ENCODE measurements around the gene IGSF21.

IGSF21 gene

GRCh38 chr1:18304151-18304869 is 196.7 kb downstream of the IGSF21 start:
- DNase-seq: no peak

DNA sequence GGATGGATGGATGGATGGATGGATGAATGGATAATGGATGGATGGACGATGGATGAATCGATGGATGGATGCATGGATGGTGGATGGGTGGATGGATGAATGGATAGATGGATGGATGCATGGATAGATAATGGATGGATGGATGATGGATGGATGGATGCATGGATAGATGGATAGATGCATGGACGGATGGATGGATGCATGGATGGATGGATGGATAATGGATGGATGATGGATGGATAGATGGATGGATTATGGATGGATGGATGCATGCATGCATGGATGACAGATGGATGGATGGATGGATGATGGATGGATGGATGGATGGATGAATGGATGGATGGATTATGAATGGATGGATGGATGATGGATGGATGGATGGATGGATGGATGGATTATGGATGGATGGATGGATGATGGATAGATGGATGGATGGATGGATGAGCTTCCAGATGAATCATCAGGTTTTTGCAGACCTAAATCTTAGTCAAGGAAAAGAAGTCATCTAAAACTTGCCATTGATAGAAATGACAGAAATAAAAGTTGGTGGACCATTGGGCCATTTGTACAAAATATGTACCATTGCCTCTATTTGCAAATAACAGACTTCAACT is 197.7 kb downstream of the IGSF21 start:
- no peak for DNase-seq

DNA sequence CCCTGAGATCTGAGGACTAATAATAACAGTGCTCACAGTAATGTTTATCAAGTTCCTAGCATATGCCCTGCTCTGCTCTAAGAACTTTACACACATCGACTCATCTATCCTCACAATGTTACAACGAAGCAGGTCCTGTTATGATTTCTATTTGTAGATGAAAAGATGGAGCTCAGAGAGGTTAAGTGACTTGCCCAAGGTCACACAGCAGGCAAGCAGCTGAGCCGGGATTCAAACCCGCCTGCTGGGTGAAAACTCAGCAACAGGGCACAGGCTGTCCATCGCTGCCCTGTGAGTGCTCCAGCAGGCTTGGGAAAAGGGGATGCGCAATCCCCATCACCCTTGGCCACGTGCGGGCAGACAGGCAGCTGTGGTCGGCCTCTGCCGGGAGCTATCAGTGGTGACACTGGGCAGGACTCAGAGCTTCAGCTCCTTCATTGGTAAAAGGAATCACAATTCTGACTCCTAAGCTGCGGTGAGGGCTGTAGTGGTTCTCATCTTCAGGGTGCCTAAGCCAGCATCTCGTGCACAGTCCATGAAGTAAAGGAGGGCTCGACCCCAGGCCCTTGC is 199.8 kb downstream of the IGSF21 start:
- no peak for DNase-seq

- DNase-seq: no peak
Observed at GRCh38 chr1:18309552-18310155, 202.1 kb downstream of the IGSF21 start.

GRCh38 chr1:18312961-18313360 is 205.4 kb downstream of the IGSF21 start:
- DNase-seq: no peak

- no peak for DNase-seq
Observed at GRCh38 chr1:18313523-18313922, 205.9 kb downstream of the IGSF21 start.

- no peak for DNase-seq
Observed at GRCh38 chr1:18314399-18314798, 206.8 kb downstream of the IGSF21 start.

DNA sequence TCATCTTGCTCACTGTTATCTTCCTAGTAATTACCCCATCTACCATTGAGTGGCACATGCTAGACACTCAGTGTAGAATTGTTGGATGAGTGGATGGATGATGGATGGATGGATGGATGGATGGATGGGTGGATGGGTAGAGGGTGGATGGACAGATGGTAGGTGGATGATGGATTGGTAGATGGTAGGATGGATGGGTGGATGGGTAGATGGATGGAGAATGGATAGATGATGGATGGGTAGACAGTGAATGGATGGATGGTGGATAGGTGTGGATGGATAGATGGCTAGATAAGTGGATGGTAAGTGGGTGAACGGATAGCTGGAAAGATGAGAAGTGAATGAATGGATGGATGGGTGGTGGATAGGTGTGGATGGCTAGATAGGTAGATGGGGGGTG is 207.9 kb downstream of the IGSF21 start:
- no peak for DNase-seq

GRCh38 chr1:18316764-18317163 is 209.2 kb downstream of the IGSF21 start:
- no peak for DNase-seq

DNA sequence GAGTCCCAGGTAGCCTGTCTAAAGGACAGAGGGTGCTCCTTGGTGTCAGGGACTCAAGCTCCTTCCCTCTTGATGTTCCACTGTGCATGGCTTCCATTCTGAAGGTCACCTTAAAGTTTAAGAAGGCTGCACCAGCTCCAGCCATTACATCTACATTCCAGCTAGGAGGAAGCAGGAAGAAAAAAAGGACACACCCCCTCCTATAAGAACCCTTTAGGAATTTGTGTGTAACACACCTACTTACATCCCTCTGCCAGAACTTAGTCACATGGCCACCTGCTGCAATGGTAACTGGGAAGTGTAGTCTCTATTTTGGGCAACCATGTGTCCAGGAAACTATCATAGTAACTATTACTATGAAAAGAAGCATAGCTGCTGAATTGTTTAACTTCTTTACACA is 211.5 kb downstream of the IGSF21 start:
- DNase-seq: no peak

DNA sequence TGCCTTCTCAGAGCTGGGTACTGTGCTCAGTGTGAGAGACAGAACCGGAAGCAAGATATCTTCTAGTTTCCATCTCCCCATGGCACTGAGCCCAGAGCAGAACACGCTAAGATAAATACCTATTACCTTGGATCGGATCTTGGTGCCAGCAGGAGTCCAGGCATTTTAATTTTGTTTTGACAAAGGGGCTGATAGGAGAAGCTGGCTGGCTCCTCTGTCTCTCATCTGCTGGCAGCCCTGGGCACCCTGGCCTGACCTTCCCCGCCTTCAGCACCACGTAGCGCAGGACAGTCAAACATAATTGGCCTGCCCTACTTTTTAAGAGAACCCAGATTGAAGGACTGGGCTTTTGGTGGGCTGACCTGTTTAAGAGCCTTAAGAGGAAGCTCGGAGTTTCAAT is 212.5 kb downstream of the IGSF21 start:
- DNase-seq: no peak

- DNase-seq: no peak
Observed at GRCh38 chr1:18322368-18323032, 214.9 kb downstream of the IGSF21 start.

DNA sequence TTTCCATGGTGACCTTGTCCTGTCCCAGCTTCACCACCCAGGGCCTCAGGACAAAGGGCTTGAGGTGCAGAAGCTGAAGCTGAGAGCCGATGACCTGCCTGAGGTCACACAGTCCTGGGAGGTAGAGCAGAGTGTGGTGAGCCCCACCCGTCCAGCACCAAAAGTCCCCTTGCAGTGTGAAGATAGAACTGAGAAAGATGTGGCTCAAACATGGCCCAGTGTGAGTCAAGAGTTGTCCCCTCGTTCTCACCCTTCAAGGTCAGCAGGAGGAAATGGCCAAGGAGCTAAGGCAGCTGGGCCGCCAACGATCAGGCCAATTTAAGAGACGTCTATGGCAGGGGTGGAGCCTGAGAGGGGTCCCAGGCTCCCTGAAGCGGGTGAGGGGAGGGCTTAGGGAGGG is 215.7 kb downstream of the IGSF21 start:
- no peak for DNase-seq

DNA sequence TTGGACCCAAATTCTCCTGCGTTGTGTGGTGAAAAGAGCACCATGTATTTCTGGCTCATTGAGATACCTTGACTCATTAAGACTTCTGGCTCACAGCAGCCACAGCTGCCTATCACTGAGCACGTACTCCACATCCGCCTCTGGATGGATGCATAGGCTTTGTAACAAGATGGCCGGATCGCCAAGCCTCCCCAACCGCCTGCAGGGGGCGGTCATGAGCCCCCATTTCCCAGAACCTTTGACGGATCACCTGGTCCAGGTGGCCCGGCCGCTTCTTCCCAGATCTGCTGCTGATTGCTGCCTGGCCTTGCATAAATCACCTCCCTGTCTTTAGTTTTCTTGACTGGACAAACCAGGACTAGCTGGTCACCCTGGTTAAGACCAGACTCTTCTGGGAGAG is 216.6 kb downstream of the IGSF21 start:
- DNase-seq: no peak

DNA sequence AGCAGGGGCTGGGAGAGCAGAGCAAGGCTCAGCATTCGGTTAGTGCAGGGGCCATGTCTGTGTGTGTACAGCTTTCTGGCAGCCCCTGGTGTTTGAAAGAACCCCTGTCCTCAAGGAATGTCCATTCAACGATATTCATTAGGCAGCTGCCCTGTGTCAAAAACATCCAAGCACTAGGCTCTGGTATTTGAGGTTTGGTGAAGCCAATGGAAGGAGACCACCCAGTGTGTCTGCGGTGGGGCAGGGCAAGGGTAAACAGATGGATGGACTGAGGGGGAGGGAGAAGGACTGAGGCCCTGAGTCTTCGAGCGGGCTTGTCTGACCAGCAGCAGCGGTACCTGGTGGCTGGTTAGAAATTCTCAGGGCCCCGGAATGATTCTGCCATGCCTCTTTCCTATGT is 217.5 kb downstream of the IGSF21 start:
- no peak for DNase-seq

DNA sequence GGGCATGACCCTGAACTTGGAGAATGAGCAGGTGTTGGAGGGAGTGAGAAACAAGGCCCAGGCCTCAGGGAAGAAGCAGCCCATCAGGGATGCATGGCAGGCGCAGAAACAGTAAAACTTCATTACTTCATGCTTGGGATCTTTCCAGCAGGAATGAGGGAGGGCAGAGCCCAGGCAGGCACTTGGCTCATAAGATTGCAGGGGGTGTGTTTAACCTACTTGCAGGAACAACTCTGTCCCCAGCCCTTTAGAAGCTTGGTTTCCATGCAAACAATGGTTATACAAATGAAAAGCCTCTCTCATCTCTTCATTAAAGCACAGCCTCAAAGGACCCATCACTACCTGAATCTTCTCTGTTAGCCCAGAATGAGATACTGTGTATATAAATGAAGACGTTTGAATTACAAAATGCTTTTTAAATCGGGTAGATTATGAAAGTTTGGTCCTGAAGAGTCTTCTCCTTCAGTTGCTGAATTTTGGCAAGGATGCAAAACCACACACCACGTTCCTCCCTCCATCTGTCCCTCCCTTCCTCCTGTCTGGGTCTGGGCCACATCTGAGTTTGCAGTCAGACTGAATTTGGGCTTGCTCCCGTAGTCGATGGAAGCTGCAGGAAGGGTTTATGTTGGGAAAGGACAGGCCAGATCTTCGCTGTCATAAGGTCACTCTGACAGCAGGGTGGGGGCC is 218.8 kb downstream of the IGSF21 start:
- DNase-seq: no peak

GRCh38 chr1:18327650-18328049 is 220.1 kb downstream of the IGSF21 start:
- no peak for DNase-seq

DNA sequence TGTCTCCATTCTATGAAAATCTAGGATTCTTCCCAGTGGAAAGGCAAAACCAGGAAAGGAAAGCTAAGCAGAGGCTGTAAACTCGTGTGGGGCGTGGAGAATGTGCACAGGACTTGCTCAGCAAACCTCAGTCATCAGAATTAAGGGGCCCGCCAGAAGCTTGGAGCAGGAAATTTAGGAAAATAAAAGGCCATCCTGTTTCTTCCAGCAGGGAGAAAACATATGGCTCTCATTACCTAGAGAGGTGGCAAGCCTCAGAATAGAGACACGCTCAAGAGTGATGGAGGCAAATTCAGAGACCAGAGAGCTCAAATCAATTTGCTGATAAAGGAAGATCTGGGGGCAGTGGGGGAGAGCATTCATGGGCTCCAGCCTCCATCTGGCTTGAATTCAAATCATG is 221.2 kb downstream of the IGSF21 start:
- DNase-seq: no peak

DNA sequence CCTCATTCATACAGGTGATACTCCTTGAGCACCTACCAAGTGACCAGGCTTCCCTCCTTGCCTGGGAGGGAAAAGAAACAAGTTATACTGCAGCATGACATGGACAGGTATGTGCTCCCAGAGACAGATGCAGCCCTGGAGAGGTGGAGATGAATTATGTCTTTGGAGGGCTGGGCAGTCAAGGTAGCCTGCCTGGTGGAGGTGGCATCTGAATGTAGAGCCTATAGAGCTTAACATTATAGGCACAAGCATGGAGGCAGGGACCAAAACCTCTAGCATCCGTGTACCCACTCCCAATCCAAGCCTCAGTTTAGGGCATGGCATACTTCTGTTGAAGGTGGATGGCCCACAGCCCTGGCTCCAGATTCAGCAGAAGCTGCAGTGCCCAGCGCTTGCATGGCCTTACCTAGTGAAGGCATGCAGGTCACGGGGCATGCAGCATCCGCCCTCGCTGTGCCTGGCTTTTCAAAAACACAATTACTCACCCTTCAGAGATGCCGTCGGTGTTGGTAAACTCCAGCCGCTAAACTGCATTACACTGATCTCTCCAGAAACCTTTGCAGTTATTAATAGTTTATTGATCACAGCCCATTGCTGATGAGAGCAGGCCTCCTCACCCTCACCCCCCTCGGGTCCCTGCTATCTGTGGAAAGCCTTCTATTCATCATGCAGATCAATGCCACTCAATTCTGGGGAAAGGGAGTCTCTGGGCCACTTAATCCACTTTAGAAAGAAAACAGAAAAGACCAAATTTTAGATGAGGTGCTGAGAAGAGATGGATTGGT is 222.1 kb downstream of the IGSF21 start:
- no peak for DNase-seq

GRCh38 chr1:18332576-18332975 is 225.0 kb downstream of the IGSF21 start:
- no peak for DNase-seq

- DNase-seq: no peak
Observed at GRCh38 chr1:18333220-18333619, 225.6 kb downstream of the IGSF21 start.

DNA sequence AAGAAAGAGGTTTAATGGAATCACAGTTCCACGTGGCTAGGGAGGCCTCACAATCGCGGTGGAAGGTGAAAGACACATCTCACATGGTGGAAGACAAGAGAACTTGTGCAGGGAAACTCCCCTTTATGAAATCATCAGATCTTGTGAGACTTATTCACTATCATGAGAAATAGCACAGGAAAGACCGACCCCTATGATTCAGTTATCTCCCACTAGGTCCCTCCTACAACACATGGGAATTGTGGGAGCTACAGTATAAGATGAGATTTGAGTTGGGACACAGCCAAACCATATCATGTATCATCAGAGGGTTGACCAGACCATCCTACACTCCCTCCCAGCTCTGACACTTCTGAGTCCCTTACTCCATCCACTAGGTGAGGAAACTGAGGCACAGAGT is 229.2 kb downstream of the IGSF21 start:
- DNase-seq: no peak
